GM12872 (cell line): ENCODE measurements around the gene SMCO2.

Experiments
- TF ChIP-seq, protein P1 (sequence below): IDR thresholded peaks from 3 replicates; pipeline ENCODE4 v1.5.1; 2011; ENCODE audit warnings: low read depth, mild to moderate bottlenecking, low read length, moderate library complexity; ENCODE audit not compliant: insufficient read depth

The SMCO2 gene

DNA sequence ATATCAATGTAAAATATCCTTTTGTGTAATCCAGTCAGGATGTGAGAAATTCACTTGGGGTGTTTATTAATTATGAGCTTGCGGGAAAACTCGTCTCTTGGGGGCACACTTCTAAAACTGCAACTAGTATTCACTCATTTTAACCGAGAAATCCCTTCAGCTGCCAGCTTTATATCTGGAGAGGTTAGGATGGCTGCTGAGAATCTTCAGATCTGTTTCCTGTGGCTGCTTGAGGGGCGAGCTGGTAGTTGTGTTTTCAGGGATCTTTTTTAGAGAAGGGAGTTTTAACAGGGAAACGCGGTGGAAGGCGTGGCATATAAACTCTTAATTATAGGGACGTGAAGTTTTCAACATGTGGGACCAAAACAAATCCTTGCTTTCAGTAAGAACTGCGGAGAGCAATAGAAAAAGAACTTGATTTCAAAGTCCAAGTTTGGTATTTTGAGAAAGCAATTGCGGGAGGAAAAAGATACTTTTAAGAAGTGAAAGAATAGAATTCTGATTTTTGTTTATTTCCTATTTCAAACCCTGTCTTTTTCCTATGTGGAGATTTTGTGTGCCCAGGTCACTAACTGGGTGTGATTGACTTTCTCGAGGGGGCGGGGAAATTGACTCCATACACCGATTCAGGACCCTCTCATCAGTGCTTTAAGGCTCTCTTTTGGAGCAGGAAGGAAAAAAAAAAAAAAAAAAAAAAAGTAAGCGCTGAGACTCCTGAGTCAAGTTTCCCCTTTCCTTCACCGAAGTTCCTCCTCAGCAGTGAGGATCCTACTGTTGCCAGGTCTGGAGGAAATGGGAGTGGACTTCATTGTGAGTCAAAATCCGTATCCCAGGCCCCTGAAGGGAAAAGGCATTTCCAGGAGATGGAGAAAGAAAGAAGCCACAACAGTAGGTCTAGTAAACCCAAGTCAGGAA is 78.6 kb downstream of the SMCO2 start:
- TF ChIP-seq, protein P1, sequence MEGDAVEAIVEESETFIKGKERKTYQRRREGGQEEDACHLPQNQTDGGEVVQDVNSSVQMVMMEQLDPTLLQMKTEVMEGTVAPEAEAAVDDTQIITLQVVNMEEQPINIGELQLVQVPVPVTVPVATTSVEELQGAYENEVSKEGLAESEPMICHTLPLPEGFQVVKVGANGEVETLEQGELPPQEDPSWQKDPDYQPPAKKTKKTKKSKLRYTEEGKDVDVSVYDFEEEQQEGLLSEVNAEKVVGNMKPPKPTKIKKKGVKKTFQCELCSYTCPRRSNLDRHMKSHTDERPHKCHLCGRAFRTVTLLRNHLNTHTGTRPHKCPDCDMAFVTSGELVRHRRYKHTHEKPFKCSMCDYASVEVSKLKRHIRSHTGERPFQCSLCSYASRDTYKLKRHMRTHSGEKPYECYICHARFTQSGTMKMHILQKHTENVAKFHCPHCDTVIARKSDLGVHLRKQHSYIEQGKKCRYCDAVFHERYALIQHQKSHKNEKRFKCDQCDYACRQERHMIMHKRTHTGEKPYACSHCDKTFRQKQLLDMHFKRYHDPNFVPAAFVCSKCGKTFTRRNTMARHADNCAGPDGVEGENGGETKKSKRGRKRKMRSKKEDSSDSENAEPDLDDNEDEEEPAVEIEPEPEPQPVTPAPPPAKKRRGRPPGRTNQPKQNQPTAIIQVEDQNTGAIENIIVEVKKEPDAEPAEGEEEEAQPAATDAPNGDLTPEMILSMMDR: no peak

DNA sequence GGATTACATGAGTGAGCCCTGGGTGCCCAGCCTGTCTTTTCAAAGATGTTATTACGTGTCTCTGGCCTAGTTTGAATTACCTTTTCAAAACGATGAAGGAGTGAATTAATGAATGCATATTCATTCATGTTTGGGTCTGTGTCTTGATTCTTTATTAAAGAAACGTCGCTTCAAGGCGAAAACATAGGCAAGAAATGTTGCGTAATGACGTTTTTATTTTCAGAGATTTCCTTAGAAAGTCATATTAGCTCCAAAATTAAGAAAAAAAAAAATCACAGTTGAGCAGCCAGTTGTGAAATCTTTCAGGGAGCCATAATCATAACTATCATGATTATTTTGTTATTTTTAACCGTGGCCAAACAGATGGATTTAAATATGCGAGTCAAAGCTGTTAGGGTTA is 81.0 kb downstream of the SMCO2 start:
- TF ChIP-seq, protein P1: no peak

DNA sequence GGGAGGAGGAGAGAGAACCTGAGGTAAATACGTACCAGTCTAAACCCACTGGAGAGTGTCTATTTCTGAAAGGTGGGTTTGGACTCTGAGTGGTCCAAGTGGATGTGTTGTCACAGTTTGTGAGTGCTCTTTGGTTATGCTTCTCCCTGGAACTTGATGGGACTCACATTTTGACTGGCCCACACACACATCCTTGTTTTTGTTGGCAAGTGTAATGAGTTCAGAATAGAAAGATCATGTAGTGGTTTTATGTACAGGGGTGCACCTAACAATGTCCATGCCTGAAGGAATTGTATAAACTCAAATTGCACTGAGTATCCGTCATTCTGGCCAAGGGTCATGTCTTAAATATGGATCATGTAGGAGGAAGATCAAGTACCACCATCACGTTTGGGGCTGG is 82.3 kb downstream of the SMCO2 start:
- TF ChIP-seq, protein P1: no peak

DNA sequence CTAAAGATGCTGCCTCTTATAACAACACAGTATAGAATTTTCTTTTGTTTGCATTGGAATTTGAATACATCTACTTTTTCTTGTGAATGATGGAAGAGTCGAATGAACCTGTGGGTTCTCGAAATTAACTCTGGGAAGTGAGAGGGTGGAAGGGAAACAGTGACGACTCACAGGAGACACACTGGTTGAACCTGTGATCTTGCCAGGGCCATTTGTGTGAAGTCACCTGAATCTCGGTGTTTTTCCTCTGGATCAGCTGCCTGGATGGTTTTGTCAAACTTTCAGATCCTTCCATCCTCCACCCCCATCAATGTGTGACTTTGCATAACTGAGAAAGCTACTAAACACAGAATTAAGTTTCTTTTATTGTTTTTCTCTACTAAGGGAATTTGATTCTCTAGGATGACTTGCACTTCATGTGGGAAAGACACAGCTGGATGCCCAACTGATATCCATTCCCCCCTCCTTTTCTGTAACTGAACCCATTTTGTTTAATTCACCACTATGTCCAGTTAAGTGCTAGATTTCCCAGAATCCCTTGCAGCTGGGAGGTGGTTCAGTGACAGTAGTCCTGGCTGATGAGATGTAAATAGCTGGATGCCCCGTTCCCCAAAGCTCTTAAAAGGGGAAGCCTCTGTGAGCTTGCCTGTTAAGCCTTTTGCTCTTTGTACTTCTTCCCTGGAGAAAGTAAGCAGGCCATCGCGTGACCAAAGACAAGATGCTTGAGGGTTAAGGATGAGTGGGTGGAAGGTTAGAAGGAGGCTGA is 83.8 kb downstream of the SMCO2 start:
- TF ChIP-seq, protein P1: no peak

DNA sequence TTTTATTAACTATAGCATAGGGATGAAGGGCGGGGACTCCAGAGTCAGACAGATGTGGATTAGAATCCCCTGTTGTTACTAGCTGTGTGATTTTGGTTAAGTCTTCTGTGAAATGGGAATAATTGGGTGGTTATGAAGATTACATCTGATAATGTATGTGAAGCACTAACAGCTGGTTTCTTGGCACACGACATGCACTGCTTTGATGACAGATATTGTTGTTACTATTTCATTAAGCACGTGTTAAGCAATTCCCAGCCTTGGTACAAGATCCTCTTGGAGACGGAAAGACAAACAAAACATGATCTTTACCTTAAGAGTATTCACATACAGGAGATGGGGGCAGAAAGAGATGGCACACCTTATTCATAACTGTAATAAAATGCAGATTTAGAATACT is 85.4 kb downstream of the SMCO2 start:
- TF ChIP-seq, protein P1: no peak

DNA sequence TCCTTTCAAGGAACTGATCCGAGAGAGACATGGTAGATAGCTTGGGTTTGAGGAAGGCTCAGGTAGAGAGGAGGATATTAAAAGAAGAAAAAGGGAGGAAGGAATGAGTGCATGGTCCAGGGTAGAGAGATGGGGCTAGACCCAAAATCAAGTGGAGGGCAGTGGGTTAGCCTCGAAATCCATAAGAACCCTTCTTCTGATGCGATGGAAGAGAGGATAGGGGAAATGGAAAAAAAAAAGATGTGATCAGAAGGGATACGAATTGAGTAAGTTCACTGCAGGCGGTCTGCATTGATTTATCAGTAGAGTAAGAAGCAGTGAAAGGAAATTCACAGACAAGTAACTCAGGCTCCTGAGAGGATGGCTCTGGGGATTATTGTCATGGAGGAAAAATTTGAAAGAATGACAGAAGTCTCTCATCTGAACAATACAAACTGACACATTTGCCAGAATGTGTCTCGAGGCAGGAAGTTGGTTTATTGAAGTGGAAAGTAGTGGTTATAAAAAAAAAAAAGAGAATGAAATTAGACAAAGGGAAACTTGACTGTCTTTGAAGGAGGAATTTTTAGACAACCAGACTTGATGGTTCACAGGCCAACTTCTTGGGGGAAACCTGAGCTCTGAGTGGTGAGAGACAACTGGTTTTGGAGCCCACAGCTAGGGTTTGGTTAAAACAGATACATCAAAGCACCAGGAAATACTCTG is 87.7 kb downstream of the SMCO2 start:
- TF ChIP-seq, protein P1: no peak

DNA sequence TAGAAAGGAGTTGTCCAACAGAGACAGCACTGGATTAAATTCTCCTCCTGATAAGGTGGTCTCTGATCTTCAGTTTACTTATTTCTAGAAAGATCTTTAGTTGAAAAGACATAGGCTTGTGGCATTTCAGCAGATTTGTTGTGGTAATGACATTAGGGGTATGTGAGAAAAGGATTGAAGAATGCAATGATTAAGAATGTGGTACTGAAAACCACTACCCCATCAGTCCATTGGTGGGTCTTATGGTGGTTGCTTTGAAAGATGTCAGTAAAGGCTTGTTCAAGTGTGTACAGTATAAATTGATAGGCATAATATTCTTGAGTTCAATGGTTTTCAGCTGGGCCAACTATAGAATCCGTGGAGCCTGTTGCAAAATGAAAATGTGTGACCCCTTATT is 88.2 kb downstream of the SMCO2 start:
- TF ChIP-seq, protein P1: no peak
